ENCODE measurements around the gene NUP155.

GRCh38 chr5:37391591-37391990, 20.7 kb upstream of the NUP155 start:
- no peak for TF ChIP-seq POLR2AphosphoS5 (IDR thresholded peaks at IDR 0.05)
- no peak for TF ChIP-seq POLR2A (IDR thresholded peaks at IDR 0.05)
- no peak for TF ChIP-seq CTCF (IDR thresholded peaks at IDR 0.05)

Data from prostate gland (tissue), 2 donors.